GM12878 (cell line): ENCODE data around the gene NSMCE1. TPM values are rescaled to one million over a fixed set of nuclear protein-coding genes. Genes with fewer than 3 reads are reported as not detected.

Experiments used
- CBX3 ChIP-seq: fragments of 200-600 bp; sonication (generic); IDR thresholded peaks from 2 replicates; pipeline ENCODE4 v1.6.1; 2016; ENCODE audit warnings: low read depth, borderline replicate concordance
- CHD2 ChIP-seq: IDR thresholded peaks from 2 replicates; pipeline ENCODE4 v1.6.1; 2011; ENCODE audit warnings: low read depth, low read length, improper control_type of control experiment, borderline replicate concordance
- FOS ChIP-seq: IDR thresholded peaks from 3 replicates; pipeline ENCODE4 v1.6.1; 2011; ENCODE audit warnings: borderline replicate concordance; ENCODE audit not compliant: insufficient read length; ENCODE audit errors: extremely low read depth
- IRF5 ChIP-seq: fragments of 450-650 bp; IDR thresholded peaks from 2 replicates; pipeline ENCODE4 v1.6.1; 2017; ENCODE audit warnings: borderline replicate concordance
- PML ChIP-seq: IDR thresholded peaks from 2 replicates; pipeline ENCODE4 v1.6.1; 2012; ENCODE audit warnings: low read length, inconsistent platforms
- POU2F2 ChIP-seq: IDR thresholded peaks from 3 replicates; pipeline ENCODE4 v1.6.1; 2011; ENCODE audit warnings: low read depth, mild to moderate bottlenecking, low read length, borderline replicate concordance
- RB1 ChIP-seq: fragments of 450-650 bp; formaldehyde crosslinking; IDR thresholded peaks from 2 replicates; pipeline ENCODE4 v1.6.1; 2017; ENCODE audit warnings: mild to moderate bottlenecking, borderline replicate concordance
- SIN3A ChIP-seq: IDR thresholded peaks from 2 replicates; pipeline ENCODE4 v1.6.1; 2012; ENCODE audit warnings: low read depth, low read length, improper control_type of control experiment
- SMAD5 ChIP-seq: IDR thresholded peaks from 2 replicates; pipeline ENCODE4 v1.6.1; 2016; ENCODE audit warnings: antibody characterized with exemption, low read depth
- STAT1 ChIP-seq: fragments of 450-650 bp; conservative IDR thresholded peaks from 2 replicates; pipeline ENCODE4 v1.6.1; 2014; ENCODE audit warnings: antibody characterized with exemption, mild to moderate bottlenecking
- ZBED1 ChIP-seq: IDR thresholded peaks from 2 replicates; pipeline ENCODE4 v1.6.1; 2016; ENCODE audit warnings: borderline replicate concordance
- ZNF217 ChIP-seq: fragments of 450-650 bp; IDR thresholded peaks from 2 replicates; pipeline ENCODE4 v1.6.1; 2017; ENCODE audit warnings: antibody characterized with exemption, mild to moderate bottlenecking
- polyA plus RNA-seq, 11 experiments: library from polyadenylated mRNA; depleted of rRNA in 4 of 11; unstranded in 6 of 11; stranded (reverse) in 5 of 11; fragments of >200 nt; fragmentation: Nextera tagmentation in 4 of 11; fragmentation: Illumina TruSeq in 1 of 11; extraction: Ambion mirVana in 4 of 11; extraction: Trizol in 1 of 11; gene quantifications; 1 replicate in 1 of 11; 2 replicates in 10 of 11; pipeline versions ENCODE4 v1.2.1 to v1.2.3, GENCODE V29; 2011 to 2016; ENCODE audit warnings: inconsistent platforms in 2 of 11, missing spikeins in 2 of 11, low read depth in 1 of 11
- total RNA-seq, 4 experiments: library from RNA; depleted of rRNA in 3 of 4; stranded (reverse); fragments of >200 nt in 3 of 4; fragmentation: Illumina TruSeq in 1 of 4; extraction: Trizol in 1 of 4; gene quantifications; 2 replicates each; pipeline versions ENCODE4 v1.2.1 to v1.2.3, GENCODE V29; 2013 to 2021

The NSMCE1 gene
- total and polyA plus RNA-seq, 10 of the 15 experiments (the other 5 are each of a cell fraction or from before 2014, with no cell fraction given), result 54.0 to 214 (median 71.4) TPM

GRCh38 chr16:27203507-27204311 lies 64.9 kb downstream of the NSMCE1 start, which contains the start of gene KDM8 (continued):
- TF ChIP-seq SMAD5 (peak; percentile 40; the same call in 1 of the 2 replicates), ZNF217 (no peak), SIN3A (peak; percentile 87; the same call in 1 of the 2 replicates), STAT1 (peak; percentile 99), FOS (no peak), IRF5 (no peak), ZBED1 (no peak), CBX3 (no peak), CHD2 (peak; percentile 60; the same call in 1 of the 2 replicates), RB1 (peak; percentile 88; the same call in 1 of the 2 replicates), PML (peak; percentile 79; the same call in 1 of the 2 replicates), POU2F2 (peak; percentile 3; the same call in 1 of the 3 replicates)
